LNCAP (cell line): ENCODE results near the gene PKLR.

Source experiments
- TF ChIP-seq, protein P1 (sequence below): fragments of 450-650 bp; IDR thresholded peaks from 2 replicates; pipeline ENCODE4 v1.5.1; 2017; ENCODE audit warnings: mild to moderate bottlenecking

Gene PKLR

DNA sequence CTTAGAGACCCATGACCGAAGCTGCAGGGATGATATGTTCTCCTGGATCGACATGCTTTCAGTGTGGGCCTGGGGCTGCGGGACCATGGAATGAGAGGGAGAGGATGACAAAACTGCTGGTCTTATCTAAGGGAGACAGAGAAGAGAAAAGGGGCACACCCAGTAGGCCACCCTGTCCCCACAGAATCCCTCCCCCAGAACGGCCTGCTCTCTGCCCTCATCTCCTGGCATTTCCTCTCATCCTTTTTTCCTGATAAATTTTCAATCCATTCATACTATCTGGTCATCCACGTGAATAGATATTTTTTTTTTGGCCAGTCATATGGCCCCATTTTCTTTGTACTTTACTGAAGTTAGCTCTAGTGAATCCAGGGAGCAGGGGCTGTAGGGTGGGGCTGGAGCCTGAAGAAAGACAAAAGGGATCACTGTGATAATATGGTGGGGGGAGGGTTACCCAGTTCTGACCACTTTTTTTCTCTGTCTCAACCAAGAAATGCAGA is at the start of gene PKLR:
Gene PKLR, minus strand, starts transcription at position 97 of the 500 bp plus-strand sequence. Its CDS starts 43 bp downstream, at position 54.
- TF ChIP-seq, protein P1, sequence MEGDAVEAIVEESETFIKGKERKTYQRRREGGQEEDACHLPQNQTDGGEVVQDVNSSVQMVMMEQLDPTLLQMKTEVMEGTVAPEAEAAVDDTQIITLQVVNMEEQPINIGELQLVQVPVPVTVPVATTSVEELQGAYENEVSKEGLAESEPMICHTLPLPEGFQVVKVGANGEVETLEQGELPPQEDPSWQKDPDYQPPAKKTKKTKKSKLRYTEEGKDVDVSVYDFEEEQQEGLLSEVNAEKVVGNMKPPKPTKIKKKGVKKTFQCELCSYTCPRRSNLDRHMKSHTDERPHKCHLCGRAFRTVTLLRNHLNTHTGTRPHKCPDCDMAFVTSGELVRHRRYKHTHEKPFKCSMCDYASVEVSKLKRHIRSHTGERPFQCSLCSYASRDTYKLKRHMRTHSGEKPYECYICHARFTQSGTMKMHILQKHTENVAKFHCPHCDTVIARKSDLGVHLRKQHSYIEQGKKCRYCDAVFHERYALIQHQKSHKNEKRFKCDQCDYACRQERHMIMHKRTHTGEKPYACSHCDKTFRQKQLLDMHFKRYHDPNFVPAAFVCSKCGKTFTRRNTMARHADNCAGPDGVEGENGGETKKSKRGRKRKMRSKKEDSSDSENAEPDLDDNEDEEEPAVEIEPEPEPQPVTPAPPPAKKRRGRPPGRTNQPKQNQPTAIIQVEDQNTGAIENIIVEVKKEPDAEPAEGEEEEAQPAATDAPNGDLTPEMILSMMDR, result no peak

DNA sequence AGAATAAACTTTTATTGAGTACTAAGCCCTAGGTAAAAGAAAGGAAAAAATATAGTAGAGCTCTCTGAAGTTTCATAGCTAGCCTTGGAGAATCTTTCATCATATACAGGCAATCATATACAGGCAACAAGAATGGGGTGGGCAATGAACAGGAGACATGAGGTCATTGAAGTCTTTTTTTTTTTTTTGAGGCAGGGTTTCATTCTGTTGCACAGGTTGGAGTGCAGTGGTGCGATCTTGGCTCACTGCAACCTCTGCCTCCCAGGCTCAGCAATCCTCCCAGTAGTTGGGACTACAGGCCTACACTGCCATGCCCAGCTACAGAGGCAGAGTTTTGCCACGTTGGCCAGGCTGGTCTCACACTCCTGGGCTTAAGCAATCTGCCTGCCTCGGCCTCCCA is 41.6 kb upstream of the PKLR start:
- TF ChIP-seq, protein P1, result no peak

DNA sequence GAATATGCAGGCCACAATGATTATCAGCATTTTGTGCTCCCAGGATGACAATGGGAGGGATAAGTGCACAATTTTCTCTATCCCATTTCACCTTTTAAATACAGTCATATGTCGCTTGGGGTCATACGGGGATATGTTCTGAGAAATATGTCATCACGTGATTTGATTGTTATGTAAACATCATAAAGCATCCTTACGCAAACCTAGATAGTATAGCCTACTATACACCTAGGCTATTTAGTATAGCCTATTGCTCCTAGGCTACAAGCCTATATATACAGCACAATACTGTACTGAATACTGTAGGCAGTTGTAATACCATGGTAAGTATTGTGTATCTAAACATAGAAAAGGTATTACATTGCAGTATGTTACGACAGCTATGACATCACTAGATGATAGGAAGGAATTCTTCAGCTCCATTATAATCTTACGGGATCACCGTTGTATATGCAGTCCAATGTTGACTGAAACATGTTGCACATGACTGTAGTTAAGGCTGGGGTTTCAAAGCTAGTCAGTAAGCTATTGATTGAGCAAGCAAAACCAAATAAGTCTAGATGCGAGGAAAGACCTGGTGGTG is 38.4 kb upstream of the PKLR start:
- TF ChIP-seq, protein P1, result no peak

DNA sequence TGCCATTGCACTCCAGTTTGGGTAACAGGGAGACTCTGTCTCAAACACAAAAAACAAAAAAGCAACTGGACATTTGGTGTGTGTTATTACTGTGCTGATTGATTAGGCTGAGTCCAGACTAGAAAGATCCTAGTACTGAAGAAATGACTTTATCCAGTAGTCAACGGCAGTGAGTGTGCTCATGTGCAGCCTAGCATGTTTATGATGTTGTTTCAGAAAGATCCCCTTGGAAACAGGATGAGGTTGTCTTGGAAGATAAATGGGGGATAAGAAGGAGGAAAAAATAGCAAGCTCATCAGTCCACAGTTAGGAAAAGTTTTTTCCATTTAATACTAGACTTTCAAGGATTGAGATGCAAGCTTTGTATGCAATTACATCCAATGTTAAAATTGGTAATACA is 33.7 kb upstream of the PKLR start:
- TF ChIP-seq, protein P1, result no peak

DNA sequence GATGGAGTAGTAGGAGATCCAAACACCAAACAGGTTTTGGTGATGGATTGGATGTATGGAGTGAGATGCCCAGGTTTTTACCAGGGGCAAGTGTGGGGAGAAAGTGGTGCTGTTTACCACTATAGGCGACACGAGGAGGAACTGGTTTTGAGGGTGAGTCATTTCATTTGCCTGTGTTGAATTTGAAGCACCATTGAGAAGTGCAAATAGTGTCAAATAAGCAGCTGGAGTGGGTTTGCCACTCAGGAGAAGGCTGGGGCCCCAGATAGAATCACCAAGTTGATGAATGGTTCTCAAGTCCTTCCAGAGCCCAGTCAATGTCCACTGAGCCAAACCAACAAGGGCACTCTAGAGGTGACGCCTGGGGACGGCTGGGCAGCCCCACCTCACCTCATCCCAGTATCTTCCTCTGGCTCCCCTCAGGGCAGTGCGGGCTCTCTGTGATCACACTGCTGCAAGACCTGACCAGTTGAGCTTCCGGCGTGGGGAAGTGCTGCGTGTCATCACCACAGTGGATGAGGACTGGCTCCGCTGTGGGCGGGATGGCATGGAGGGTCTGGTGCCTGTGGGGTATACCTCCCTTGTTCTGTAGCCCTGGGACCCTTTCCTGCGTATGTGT is 28.9 kb upstream of the PKLR start:
- TF ChIP-seq, protein P1, result no peak

DNA sequence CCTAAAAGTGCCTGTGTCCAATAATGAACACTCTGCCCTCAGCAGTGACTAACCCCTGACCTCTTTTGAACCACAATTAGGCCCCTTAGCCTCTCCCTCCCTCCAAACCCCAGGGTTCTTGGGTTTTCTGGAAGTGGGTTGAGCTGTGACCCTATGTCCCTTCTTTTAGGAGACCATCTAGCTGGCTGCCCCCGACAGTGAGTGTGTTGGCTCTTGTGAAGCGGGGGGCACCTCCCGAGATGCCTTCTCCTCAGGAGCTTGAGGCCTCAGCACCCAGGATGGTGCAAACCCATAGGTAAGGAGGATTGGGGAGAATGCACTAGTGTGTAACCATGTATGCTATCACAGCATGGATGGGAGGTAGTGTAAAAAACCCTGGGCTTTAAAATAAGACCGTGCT is 26.7 kb upstream of the PKLR start:
- TF ChIP-seq, protein P1, result no peak

DNA sequence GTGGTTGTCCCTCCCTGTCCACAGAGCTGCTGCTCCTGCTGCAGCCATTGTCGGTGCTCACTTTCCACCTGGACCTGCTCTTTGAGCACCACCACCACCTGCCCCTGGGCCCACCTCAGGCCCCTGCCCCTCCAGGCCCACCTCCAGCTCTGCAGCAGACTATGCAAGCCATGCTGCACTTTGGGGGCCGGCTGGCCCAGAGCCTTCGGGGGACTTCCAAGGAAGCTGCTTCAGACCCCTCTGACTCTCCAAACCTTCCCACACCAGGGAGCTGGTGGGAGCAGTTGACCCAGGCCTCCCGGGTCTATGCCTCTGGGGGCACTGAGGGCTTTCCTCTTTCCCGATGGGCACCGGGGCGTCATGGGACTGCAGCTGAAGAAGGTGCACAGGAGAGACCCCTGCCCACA is 25.4 kb upstream of the PKLR start:
- TF ChIP-seq, protein P1, result no peak
